PFSK-1 (cell line): ENCODE results near the gene NODAL.

Experiments
- FOXP2 ChIP-seq: optimal IDR thresholded peaks from 2 replicates; pipeline ENCODE3; 2011; ENCODE audit warnings: borderline replicate concordance, control low read depth, inconsistent platforms; ENCODE audit not compliant: insufficient read depth; ENCODE audit errors: extremely low read length, extremely low read depth
- POLR2AphosphoS5 ChIP-seq: IDR thresholded peaks from 2 replicates; pipeline ENCODE4 v1.6.1; 2012; ENCODE audit warnings: low read depth, mild to moderate bottlenecking, control low read depth, low read length, moderate library complexity
- SIN3A ChIP-seq: IDR thresholded peaks from 2 replicates; pipeline ENCODE4 v1.6.1; 2012; ENCODE audit warnings: mild to moderate bottlenecking, low read length, moderate library complexity, borderline replicate concordance; ENCODE audit not compliant: insufficient read depth
- TAF1 ChIP-seq: IDR thresholded peaks from 2 replicates; pipeline ENCODE4 v1.6.1; 2012; ENCODE audit warnings: low read length, control low read depth, borderline replicate concordance; ENCODE audit not compliant: insufficient read depth
- TF ChIP-seq, protein P1 (sequence below), 2 experiments: IDR thresholded peaks; 2 replicates each; pipeline versions ENCODE4 v1.6.1 to v1.8.0; 2011 to 2012; ENCODE audit warnings: low read depth in 2 of 2, low read length in 2 of 2, control low read depth in 1 of 2, inconsistent platforms in 1 of 2, mild to moderate bottlenecking in 1 of 2, moderate library complexity in 1 of 2; ENCODE audit not compliant: insufficient read depth in 1 of 2

DNA sequence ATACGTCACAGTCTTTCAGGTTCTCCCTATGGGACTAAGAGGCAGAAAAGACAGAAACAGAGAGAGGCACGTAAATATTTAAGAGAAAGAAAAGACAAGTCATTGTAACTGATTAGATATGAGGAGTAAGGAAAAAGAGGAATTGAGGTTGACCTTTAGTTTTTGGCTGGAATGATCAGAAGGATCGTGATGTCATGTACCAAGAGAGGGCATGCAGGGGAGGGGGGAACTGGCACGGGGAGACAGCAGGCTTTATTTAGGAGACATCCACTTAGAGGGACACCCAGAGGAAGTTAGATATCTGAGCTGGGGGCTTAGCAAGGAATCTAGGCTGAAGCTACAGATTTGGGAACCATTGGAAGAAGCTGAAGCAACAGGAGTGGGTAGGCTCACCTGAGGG is 49.8 kb downstream of the NODAL start:
- TF ChIP-seq POLR2AphosphoS5 (no peak), TAF1 (no peak), SIN3A (no peak), FOXP2 (no peak)
- TF ChIP-seq, protein P1, sequence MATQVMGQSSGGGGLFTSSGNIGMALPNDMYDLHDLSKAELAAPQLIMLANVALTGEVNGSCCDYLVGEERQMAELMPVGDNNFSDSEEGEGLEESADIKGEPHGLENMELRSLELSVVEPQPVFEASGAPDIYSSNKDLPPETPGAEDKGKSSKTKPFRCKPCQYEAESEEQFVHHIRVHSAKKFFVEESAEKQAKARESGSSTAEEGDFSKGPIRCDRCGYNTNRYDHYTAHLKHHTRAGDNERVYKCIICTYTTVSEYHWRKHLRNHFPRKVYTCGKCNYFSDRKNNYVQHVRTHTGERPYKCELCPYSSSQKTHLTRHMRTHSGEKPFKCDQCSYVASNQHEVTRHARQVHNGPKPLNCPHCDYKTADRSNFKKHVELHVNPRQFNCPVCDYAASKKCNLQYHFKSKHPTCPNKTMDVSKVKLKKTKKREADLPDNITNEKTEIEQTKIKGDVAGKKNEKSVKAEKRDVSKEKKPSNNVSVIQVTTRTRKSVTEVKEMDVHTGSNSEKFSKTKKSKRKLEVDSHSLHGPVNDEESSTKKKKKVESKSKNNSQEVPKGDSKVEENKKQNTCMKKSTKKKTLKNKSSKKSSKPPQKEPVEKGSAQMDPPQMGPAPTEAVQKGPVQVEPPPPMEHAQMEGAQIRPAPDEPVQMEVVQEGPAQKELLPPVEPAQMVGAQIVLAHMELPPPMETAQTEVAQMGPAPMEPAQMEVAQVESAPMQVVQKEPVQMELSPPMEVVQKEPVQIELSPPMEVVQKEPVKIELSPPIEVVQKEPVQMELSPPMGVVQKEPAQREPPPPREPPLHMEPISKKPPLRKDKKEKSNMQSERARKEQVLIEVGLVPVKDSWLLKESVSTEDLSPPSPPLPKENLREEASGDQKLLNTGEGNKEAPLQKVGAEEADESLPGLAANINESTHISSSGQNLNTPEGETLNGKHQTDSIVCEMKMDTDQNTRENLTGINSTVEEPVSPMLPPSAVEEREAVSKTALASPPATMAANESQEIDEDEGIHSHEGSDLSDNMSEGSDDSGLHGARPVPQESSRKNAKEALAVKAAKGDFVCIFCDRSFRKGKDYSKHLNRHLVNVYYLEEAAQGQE (IDR thresholded peaks at IDR 0.05; ENCODE audit: insufficient read depth in 1 of 2, low read depth in 2 of 2, low read length in 2 of 2) = no peak
